ENCODE results near the gene MRTFA.
A peak's percentile ranks its signal among the peaks of the same experiment; 100 is the strongest.
"Not testable (repeated sequence)": the region's sequence is repeated elsewhere in the genome, so short reads cannot be mapped to it uniquely, and the experiment has no call there.

MRTFA gene

DNA sequence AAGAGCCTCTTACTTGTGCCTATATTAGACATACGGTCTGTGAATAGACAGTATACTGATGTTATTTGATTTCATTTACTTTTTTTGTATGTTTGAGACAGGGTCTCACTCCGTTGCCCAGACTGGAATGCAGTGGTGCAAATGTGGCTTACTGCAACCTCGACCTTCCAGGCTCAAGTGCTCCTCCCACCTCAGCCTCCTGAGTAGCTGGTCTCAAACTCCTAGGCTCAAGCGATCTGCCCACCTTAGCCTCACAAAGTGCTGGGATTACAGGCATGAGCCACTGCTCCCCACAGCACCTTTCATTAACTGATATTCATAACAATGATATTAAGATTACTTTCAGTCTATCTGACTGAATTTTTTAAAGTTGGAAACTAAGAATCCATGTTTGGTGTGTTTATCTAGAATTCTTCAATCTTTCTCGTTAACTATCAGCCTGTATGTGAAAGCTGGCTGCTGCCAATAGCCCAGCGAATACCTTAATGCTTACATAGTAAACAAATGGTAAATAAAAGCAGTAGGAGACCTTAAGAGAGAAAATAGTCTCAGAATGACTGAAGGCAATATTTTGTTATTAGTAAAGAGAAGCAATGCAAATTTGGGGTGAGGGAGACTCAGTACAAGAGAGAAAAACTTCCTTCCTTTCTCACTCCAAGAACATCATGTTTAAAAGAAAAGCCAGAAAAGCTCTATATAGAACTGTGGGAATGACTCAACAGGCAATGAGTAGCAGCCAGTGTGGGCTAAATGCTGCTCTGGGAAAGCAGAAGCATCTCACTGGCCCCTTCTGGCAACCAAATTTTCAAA, 101.9 kb downstream of the MRTFA start:
- no peak for TF ChIP-seq ZFX (IDR thresholded peaks at IDR 0.05)
- H3K27ac ChIP-seq, result no peak overlapping the region

DNA sequence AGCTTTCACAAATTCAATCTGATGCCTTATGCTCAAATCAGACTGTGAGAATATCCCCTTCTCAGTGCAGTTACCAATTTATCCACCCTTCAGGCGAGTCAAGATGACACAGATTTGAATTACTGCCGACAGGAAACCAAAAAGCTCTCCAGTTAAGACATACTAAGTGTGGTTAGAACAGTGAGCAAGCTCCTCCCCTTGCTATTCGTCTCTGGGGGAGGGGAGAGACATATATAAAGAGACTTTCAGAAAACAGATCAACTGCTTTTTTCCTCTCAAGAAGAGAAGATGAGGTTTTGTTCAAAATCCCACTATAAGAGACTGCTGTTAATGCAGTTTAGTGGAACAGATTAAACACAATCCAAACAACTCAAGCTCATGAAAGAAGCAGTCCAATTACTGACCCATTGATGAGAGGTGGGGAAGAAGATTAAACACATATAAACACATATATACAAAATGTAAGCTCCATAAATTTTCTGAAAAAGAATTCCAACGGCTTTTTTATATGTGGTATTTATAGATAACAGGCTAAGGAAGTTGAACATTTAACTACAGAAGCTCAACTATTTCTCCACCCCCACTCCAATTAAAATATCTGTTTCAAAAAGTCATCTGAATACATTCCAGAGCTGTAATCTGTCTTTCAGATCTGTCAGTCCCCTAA, 102.7 kb downstream of the MRTFA start:
- H3K27ac ChIP-seq, result no peak overlapping the region
- TF ChIP-seq, protein P1, sequence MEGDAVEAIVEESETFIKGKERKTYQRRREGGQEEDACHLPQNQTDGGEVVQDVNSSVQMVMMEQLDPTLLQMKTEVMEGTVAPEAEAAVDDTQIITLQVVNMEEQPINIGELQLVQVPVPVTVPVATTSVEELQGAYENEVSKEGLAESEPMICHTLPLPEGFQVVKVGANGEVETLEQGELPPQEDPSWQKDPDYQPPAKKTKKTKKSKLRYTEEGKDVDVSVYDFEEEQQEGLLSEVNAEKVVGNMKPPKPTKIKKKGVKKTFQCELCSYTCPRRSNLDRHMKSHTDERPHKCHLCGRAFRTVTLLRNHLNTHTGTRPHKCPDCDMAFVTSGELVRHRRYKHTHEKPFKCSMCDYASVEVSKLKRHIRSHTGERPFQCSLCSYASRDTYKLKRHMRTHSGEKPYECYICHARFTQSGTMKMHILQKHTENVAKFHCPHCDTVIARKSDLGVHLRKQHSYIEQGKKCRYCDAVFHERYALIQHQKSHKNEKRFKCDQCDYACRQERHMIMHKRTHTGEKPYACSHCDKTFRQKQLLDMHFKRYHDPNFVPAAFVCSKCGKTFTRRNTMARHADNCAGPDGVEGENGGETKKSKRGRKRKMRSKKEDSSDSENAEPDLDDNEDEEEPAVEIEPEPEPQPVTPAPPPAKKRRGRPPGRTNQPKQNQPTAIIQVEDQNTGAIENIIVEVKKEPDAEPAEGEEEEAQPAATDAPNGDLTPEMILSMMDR (conservative IDR thresholded peaks at IDR 0.05), result no peak
- no peak for TF ChIP-seq ZFX (IDR thresholded peaks at IDR 0.05)

GRCh38 chr22:40531951-40532900, 104.3 kb downstream of the MRTFA start:
- TF ChIP-seq, protein P1 (conservative IDR thresholded peaks at IDR 0.05), result no peak
- TF ChIP-seq ZFX (IDR thresholded peaks at IDR 0.05), result no peak
- H3K27ac ChIP-seq, result no peak overlapping the region

DNA sequence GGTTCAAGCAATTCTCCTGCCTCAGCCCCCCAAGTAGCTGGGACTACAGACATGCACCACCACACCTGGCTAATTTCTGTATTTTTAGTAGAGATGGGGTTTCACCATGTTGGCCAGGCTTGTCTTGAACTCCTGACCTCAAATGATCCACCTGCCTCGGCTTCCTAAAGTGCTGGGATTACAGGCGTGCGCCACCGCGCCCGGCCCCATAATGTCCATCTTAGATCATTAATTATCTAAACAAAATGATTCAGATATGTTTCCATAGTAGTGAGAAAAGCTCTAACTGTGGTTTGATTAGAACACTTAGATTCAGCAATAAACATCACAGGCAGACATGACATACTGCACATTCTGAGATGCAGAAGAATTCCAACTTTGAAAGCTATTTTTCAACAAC, 106.1 kb downstream of the MRTFA start:
- H3K27ac ChIP-seq, result not testable (repeated sequence)

GRCh38 chr22:40529821-40530220, 106.7 kb downstream of the MRTFA start:
- no peak overlapping the region for H3K27ac ChIP-seq
- TF ChIP-seq, protein P1 (conservative IDR thresholded peaks at IDR 0.05), result no peak
- TF ChIP-seq ZFX (IDR thresholded peaks at IDR 0.05), result no peak

- TF ChIP-seq ZFX (IDR thresholded peaks at IDR 0.05), result no peak
- TF ChIP-seq, protein P1 (conservative IDR thresholded peaks at IDR 0.05), result no peak
- H3K27ac ChIP-seq, result no peak overlapping the region
These were observed 109.6 kb downstream of the MRTFA start for GRCh38 chr22:40526960-40527359.

DNA sequence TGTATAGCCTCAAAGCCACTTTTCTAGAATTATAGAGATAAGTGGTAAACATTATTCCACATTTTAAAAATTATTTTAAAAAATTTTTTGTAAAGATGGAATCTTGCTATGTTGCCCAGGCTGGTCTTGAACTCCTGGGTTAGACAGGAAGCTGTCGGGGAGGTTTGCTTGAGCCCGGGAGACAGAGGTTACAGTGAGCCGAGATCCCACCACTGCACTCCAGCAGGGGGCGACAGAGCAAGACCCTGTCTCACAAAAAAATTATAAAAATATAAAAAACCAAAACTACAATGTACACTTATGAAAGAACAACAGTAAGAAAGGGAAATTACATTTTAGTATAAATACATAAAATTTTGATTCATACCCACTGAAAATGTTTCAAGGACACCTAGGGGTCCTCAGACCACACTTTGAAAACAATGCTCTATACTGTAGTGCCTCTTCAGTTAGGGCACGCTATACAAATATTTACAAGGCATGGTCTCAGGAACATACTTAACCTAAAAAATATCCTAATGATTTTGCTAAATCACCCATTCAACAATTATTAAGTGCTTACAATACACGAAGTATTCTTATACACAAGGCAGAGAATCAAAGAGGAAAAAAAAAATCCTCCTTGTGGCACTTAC, 111.2 kb downstream of the MRTFA start:
- TF ChIP-seq ZFX (IDR thresholded peaks at IDR 0.05), result no peak
- TF ChIP-seq, protein P1 (conservative IDR thresholded peaks at IDR 0.05), result peak; percentile 76
- no peak overlapping the region for H3K27ac ChIP-seq
